GM12873 (cell line): ENCODE results near the gene RIPK3.

Source experiments
- TF ChIP-seq, protein P1 (sequence below): IDR thresholded peaks from 2 replicates; pipeline ENCODE4 v1.5.1; 2012; ENCODE audit warnings: low read depth, mild to moderate bottlenecking, moderate library complexity, low read length, control low read depth; ENCODE audit not compliant: insufficient read depth; ENCODE audit errors: missing control alignments

RIPK3 gene

GRCh38 chr14:24381363-24382063, 41.7 kb upstream of the RIPK3 start:
- TF ChIP-seq, protein P1, sequence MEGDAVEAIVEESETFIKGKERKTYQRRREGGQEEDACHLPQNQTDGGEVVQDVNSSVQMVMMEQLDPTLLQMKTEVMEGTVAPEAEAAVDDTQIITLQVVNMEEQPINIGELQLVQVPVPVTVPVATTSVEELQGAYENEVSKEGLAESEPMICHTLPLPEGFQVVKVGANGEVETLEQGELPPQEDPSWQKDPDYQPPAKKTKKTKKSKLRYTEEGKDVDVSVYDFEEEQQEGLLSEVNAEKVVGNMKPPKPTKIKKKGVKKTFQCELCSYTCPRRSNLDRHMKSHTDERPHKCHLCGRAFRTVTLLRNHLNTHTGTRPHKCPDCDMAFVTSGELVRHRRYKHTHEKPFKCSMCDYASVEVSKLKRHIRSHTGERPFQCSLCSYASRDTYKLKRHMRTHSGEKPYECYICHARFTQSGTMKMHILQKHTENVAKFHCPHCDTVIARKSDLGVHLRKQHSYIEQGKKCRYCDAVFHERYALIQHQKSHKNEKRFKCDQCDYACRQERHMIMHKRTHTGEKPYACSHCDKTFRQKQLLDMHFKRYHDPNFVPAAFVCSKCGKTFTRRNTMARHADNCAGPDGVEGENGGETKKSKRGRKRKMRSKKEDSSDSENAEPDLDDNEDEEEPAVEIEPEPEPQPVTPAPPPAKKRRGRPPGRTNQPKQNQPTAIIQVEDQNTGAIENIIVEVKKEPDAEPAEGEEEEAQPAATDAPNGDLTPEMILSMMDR = no peak

DNA sequence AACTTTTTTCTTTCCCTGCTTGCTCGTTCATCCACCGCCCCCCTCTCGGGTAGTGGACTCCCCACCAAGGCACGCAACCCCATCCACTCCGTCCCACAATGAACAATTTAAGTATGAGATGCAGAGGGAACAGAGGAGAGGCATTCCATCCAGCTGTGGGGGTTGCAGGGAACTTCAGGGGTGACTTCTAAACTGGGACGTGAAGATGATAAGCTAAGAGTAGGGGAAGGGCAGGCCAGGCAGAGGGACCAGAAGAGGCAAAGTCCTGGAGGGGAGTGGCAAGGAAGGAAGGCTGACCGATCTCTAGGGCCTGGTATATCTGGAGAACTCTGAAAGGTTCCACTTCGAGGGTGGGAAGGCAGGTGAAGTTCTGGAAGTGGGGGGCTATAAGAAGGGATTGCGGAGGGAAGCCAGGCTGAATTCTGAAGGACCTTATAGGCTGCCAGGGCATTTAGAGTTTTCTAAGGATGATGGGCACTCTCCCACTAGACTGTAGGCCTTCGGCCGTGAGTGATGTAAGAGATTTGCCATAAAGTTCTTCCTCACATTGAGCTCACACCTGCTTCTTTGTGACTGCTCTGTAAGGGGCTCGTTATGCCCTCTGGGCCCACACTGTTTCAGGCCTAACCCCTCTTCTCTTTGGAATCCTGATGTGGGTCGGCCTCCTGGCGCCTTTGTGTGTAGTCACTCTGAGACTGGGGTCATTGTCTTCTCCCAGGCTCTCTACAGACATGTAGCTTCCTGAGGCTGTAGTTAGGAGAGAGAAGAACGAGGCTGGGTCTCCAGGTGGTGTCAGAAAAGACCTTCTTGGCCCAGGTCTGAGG, 40.3 kb upstream of the RIPK3 start:
- TF ChIP-seq, protein P1 = no peak

DNA sequence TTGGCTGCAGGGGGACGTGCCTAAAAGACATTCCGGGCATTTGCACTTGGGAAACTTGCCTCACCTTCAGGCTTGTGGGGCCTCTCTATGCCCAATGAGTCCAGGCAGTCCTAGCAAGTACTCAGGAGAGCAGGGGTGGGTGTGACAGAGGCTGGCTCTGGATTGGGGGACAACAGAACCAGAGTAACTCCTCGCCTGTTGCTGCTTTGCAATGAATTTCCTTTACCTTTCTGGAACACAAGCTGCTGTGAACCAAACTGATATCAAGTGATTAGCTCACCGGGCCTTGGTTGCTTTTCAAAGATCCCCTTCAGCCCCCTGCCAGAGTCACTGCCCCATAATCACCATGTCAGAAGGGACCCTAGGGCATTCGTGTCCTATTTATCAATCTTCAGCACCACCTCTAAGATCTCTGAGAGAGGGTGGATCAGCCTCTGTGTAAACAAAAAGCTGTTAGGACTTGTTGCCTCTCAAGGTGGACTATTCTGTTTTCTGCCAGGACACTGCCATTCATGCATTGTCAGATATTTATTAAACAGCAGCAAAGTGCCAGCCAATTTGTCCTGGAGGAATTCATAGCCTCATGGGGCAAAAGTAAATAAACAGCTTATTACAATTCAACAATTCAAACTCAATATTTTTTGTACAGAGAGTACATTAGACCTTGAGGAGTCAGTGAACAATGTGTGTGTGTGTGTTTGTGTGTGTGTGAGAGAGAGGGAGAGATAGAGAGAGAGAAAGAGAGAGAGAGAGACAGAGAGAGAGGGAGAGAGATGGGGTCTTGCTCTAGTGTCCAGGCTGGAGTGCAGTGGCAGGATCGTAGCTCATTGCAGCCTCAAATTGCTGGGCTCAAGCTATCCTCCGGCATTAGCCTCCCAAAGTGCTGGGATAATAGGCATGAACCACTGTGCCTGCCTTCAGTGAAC, 39.5 kb upstream of the RIPK3 start:
- TF ChIP-seq, protein P1 = no peak

DNA sequence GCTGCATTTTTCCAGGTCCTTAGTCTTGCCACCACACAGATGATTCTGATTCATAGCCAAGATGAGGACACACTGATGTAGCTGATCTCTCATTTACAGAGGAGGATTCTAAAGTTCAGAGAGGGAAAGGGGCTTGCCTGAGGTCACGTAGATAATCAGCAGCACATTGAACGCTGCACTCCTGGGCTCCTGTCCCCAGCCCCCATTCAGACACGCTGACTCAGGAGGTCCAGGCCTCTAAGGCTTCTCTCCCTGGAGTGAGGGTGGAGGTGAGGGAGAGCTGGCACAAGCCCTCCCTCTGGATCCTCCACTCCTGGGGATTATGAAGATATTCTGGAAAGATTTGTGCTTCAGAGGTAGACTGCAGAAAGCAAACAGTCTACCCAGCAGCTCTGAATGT, 38.5 kb upstream of the RIPK3 start:
- TF ChIP-seq, protein P1 = no peak

- TF ChIP-seq, protein P1 = no peak
Measured at GRCh38 chr14:24377657-24378056, 37.9 kb upstream of the RIPK3 start.

DNA sequence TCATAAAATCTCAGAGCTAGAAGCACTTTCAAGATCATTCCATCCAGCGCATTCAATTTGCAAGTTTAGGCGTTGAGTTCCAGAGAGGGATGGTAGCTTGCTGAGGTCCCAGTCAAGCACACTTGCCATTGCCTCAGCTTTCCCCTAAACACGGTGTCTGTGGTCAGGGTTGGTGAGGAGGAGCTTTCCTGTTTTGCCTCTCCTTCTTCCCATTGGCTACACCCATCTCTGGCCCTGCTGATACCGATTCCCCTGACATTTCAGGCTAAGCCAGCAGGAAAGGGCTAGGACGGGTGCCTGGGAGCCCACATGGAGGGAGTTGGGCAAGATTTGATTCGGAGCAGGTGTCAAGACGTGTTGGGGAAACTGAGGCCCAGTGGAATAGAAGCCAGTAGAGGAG, 37.3 kb upstream of the RIPK3 start:
- TF ChIP-seq, protein P1 = no peak
